PC-9 (cell line): ENCODE results near the gene ILKAP. TPM values are rescaled to one million over a fixed set of nuclear protein-coding genes. Genes with fewer than 3 reads are reported as not detected.

Experiments
- BruUV-seq: library from RNA; stranded (reverse); fragments of 400-500 nt; replicated peaks from 2 replicates; lab custom pipeline; 2021; lab: Mats Ljungman, UMichigan
- CTCF ChIA-PET: fragments of 300-600 bp; sonication (Branson Sonifier 250); formaldehyde crosslinking; loops from one replicate; lab custom pipeline; 2022; ENCODE audit warnings: antibody characterized with exemption; lab: Charles Lee
- POLR2A ChIA-PET: fragments of 300-600 bp; sonication (Branson Sonifier 250); formaldehyde crosslinking; loops from one replicate; lab custom pipeline; 2022; ENCODE audit warnings: antibody characterized with exemption; ENCODE audit not compliant: unreplicated experiment; lab: Charles Lee
- DNase-seq, 2 experiments: peaks; one replicate each; pipeline versions ENCODE4 v3.0.0 to v3.0.0-alpha.2; 2015 to 2022; ENCODE audit warnings: mixed read lengths in 1 of 2
- H2AFZ ChIP-seq: fragments of 200-600 bp; sonication (generic); 2 replicates; pipeline ENCODE4 v1.8.1; 2017; ENCODE audit warnings: antibody characterized with exemption
- H3F3A ChIP-seq: fragments of 200-600 bp; sonication (generic); 2 replicates; pipeline ENCODE4 v1.8.1; 2017; ENCODE audit warnings: antibody characterized with exemption, mild to moderate bottlenecking, low read depth; ENCODE audit not compliant: insufficient read depth
- H3K27ac ChIP-seq: fragments of 200-600 bp; sonication (generic); 2 replicates; pipeline ENCODE4 v1.6.1; 2016; ENCODE audit warnings: mixed run types
- H3K27me3 ChIP-seq: fragments of 200-600 bp; sonication (generic); 2 replicates; pipeline ENCODE4 v1.6.1; 2016; ENCODE audit warnings: low read depth, mixed run types; ENCODE audit not compliant: insufficient read depth
- H3K36me3 ChIP-seq: fragments of 200-600 bp; sonication (generic); 2 replicates; pipeline ENCODE4 v1.6.1; 2016; ENCODE audit warnings: low read depth, mixed run types
- H3K4me1 ChIP-seq: fragments of 200-600 bp; sonication (generic); replicated peaks from 2 replicates; pipeline ENCODE4 v1.6.1; 2016; ENCODE audit warnings: mixed run types; ENCODE audit not compliant: insufficient read depth
- H3K4me2 ChIP-seq: fragments of 200-600 bp; sonication (generic); 2 replicates; pipeline ENCODE4 v1.6.1; 2017; ENCODE audit warnings: mixed run types
- H3K4me3 ChIP-seq: fragments of 200-600 bp; sonication (generic); 2 replicates; pipeline ENCODE4 v1.6.1; 2016; ENCODE audit warnings: mixed run types
- H3K79me2 ChIP-seq: fragments of 200-600 bp; sonication (generic); 2 replicates; pipeline ENCODE4 v1.6.1; 2017; ENCODE audit warnings: low read depth, mixed run types
- H3K9me2 ChIP-seq: fragments of 200-600 bp; sonication (generic); 2 replicates; pipeline ENCODE4 v1.8.1; 2017; ENCODE audit warnings: mild to moderate bottlenecking; ENCODE audit not compliant: insufficient read depth
- H3K9me3 ChIP-seq: fragments of 200-600 bp; sonication (generic); 2 replicates; pipeline ENCODE4 v1.8.1; 2016; ENCODE audit warnings: low read depth; ENCODE audit not compliant: insufficient read depth
- H4K20me1 ChIP-seq: fragments of 200-600 bp; sonication (generic); 2 replicates; pipeline ENCODE4 v1.8.1; 2017; ENCODE audit not compliant: insufficient read depth
- CTCF ChIP-seq: fragments of 200-600 bp; sonication (generic); conservative IDR thresholded peaks from 2 replicates; pipeline ENCODE4 v1.6.1; 2017; ENCODE audit warnings: mixed run types, antibody characterized with exemption, mild to moderate bottlenecking, moderate library complexity
- EZH2 ChIP-seq: fragments of 200-600 bp; sonication (generic); IDR thresholded peaks from 2 replicates; pipeline ENCODE4 v1.8.0; 2017; ENCODE audit warnings: antibody characterized with exemption, low read depth
- intact Hi-C: fragments of 100-400 bp; cut with micrococcal nuclease; formaldehyde crosslinking; loops from one replicate; pipeline ENCODE4 v1.10.0; 2022; ENCODE audit not compliant: unreplicated experiment
- total RNA-seq: library from RNA; stranded (reverse); gene quantifications from 2 replicates; pipeline ENCODE4 v1.2.3, GENCODE V29; 2021

The ILKAP gene
- total RNA-seq, 1 experiment from 2014 or later = 55.6 TPM

- no peaks in the 10 kb centered on the region for H3K9me2 ChIP-seq
- ChIA-PET CTCF (no interaction called here), POLR2A (interaction anchor here (0.5 kb wide), 1 partner anchor 325 kb away, joined by 4 read pairs; no protein-coding TSS in a partner anchor)
- no peaks in the 10 kb centered on the region for H3K9me3 ChIP-seq
- BruUV-seq = no TSS peak
- H3K79me2 ChIP-seq = no peaks in the 10 kb centered on the region
- H3K36me3 ChIP-seq = no peaks in the 10 kb centered on the region
- TF ChIP-seq EZH2 (no peak), CTCF (no peak)
- no peak overlapping the region for H3K4me2 ChIP-seq
- DNase-seq = no peak
- no peaks in the 10 kb centered on the region for H4K20me1 ChIP-seq
- H3K27ac ChIP-seq = no peak overlapping the region
- intact Hi-C loops = no loop called here
- H3K4me3 ChIP-seq = no peak overlapping the region
- H3K4me1 ChIP-seq = peaks cover 30% of the 10 kb centered on the region
- peaks cover 19% of the 10 kb centered on the region; the same call in 1 of the 2 replicates for H3F3A ChIP-seq
- H2AFZ ChIP-seq = no peak overlapping the region
- no peaks in the 10 kb centered on the region for H3K27me3 ChIP-seq
These were observed 67.8 kb downstream of the ILKAP start for GRCh38 chr2:238135601-238136150.

GRCh38 chr2:238134393-238134785, 69.1 kb downstream of the ILKAP start:
- Histone ChIP-seq H3K9me2 (no peaks in the 10 kb centered on the region), H3K4me3 (no peak overlapping the region), H3K36me3 (no peaks in the 10 kb centered on the region), H3K4me1 (peaks cover 28% of the 10 kb centered on the region), H4K20me1 (no peaks in the 10 kb centered on the region), H3K27me3 (no peaks in the 10 kb centered on the region), H3K4me2 (no peak overlapping the region), H3K9me3 (no peaks in the 10 kb centered on the region), H3K79me2 (no peaks in the 10 kb centered on the region), H2AFZ (no peak overlapping the region), H3K27ac (no peak overlapping the region), H3F3A (peaks cover 19% of the 10 kb centered on the region; the same call in 1 of the 2 replicates)
- intact Hi-C loops = no loop called here
- DNase-seq = no peak
- ChIA-PET CTCF (interaction anchor here (0.8 kb wide), 1 partner anchor 87 kb away, joined by 3 read pairs; no protein-coding TSS in a partner anchor), POLR2A (no interaction called here)
- no peak for TF ChIP-seq CTCF
- TF ChIP-seq EZH2 = no peak
- BruUV-seq = no TSS peak

GRCh38 chr2:238133499-238134392, 69.7 kb downstream of the ILKAP start:
- Histone ChIP-seq H3K9me3 (no peaks in the 10 kb centered on the region), H3K4me3 (no peak overlapping the region), H3K4me1 (peaks cover 22% of the 10 kb centered on the region), H2AFZ (no peak overlapping the region), H3K4me2 (no peak overlapping the region), H3K27ac (no peak overlapping the region), H4K20me1 (no peaks in the 10 kb centered on the region), H3F3A (peaks cover 19% of the 10 kb centered on the region; the same call in 1 of the 2 replicates), H3K36me3 (no peaks in the 10 kb centered on the region), H3K9me2 (no peaks in the 10 kb centered on the region), H3K79me2 (no peaks in the 10 kb centered on the region), H3K27me3 (no peaks in the 10 kb centered on the region)
- POLR2A ChIA-PET = no interaction called here
- no peak for TF ChIP-seq CTCF
- TF ChIP-seq EZH2 = no peak
- intact Hi-C loops = no loop called here
- no peak for DNase-seq
- BruUV-seq = no TSS peak
- CTCF ChIA-PET = interaction anchor here (0.5 kb wide), 1 partner anchor 487 kb away, joined by 4 read pairs; no protein-coding TSS in a partner anchor
